GM10248 (cell line): ENCODE data around the gene TNFSF4.
A peak's percentile ranks its signal among the peaks of the same experiment; 100 is the strongest.

Experiments
- CTCF ChIA-PET: fragments of 300-600 bp; sonication (Branson Sonifier 250); formaldehyde crosslinking; extraction: SDS; loops from one replicate; lab custom pipeline; 2021; ENCODE audit warnings: antibody characterized with exemption; lab: Yijun Ruan, JAX
- POLR2A ChIA-PET: fragments of 350-650 bp; sonication (Branson Sonifier 250); formaldehyde crosslinking; extraction: SDS; loops from one replicate; lab custom pipeline; 2020; ENCODE audit warnings: antibody characterized with exemption; lab: Yijun Ruan, JAX
- DNase-seq: peaks from one replicate; pipeline ENCODE4 v3.0.0; 2012; ENCODE audit errors: extremely low spot score
- TF ChIP-seq, protein P1 (sequence below): IDR thresholded peaks from 2 replicates; pipeline ENCODE4 v1.5.1; 2012; ENCODE audit warnings: mild to moderate bottlenecking, low read depth; ENCODE audit errors: extremely low read depth, missing control alignments, control extremely low read depth

TNFSF4 gene

GRCh38 chr1:173206816-173207568 is at the start of gene TNFSF4:
Gene TNFSF4, minus strand, starts transcription at chr1:173207331. Its CDS starts 155 bp downstream, at chr1:173207176.
- no peak for DNase-seq
- CTCF ChIA-PET, result interaction anchor here (0.8 to 2.6 kb wide), 5 partner anchors 9 to 462 kb away, joined by 3 to 11 read pairs (median 4); no protein-coding TSS in a partner anchor
- POLR2A ChIA-PET, result no interaction called here
- TF ChIP-seq, protein P1, sequence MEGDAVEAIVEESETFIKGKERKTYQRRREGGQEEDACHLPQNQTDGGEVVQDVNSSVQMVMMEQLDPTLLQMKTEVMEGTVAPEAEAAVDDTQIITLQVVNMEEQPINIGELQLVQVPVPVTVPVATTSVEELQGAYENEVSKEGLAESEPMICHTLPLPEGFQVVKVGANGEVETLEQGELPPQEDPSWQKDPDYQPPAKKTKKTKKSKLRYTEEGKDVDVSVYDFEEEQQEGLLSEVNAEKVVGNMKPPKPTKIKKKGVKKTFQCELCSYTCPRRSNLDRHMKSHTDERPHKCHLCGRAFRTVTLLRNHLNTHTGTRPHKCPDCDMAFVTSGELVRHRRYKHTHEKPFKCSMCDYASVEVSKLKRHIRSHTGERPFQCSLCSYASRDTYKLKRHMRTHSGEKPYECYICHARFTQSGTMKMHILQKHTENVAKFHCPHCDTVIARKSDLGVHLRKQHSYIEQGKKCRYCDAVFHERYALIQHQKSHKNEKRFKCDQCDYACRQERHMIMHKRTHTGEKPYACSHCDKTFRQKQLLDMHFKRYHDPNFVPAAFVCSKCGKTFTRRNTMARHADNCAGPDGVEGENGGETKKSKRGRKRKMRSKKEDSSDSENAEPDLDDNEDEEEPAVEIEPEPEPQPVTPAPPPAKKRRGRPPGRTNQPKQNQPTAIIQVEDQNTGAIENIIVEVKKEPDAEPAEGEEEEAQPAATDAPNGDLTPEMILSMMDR, result no peak

DNA sequence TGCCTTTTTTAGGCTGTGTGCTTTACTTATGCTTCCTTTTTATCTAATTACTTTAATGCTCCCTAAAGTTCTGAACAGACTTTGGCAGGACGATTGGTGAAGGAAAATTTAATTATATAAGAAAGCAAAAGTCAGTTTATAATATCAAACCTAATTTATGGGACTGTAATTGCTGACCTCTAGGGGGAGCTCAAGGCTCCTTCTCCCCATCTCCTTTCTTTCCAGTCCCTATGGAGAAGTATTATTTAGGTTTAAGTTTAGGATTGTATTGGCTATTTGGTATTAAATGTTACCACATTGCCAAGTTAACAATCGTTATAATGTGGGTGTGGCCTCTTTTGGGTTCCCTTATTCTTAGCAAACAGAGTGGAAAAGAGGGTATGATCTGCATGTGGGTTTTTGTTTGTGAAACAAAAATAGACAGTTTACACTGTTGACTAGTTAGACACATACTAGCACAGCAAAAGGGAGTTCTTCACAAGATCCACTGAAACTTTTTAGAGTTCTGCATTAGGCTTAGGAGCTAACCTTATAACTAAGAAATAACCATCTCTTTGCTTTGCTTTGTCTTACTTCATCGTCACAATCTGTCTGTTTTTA is 48.2 kb upstream of the TNFSF4 start:
- CTCF ChIA-PET, result interaction anchor here (0.7 to 3.8 kb wide), 22 partner anchors 8 to 511 kb away, joined by 3 to 18 read pairs (median 4); no protein-coding TSS in a partner anchor
- POLR2A ChIA-PET, result no interaction called here
- peak; percentile 26 for DNase-seq
- TF ChIP-seq, protein P1, result peak; percentile 64

DNA sequence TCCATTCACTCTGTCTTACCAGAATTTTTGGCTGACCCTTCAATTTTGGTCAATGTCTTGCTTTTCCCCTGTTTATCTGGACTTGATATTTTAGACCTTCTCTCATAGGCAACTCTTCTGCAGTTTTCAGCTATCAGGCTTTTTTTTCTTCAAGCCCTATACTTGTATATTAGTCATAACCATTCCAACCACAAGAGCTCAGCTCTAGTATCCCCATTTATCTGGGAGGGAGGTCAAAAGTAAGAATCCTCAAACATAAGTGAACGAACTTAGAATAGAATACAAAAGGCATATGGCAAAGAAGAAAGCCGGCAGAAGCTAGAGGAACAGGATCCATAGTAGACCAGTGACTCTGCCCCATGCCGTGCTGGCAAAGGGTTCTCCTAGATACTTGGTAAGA is 45.9 kb upstream of the TNFSF4 start:
- ChIA-PET CTCF (interaction anchor here (1.1 to 1.3 kb wide), 5 partner anchors 8 to 508 kb away, joined by 3 to 4 read pairs (median 3); no protein-coding TSS in a partner anchor), POLR2A (no interaction called here)
- DNase-seq, result no peak
- TF ChIP-seq, protein P1, result no peak

- TF ChIP-seq, protein P1, result no peak
- ChIA-PET POLR2A (no interaction called here), CTCF (interaction anchor here (0.8 to 2.8 kb wide), 7 partner anchors 10 to 968 kb away, joined by 3 to 9 read pairs (median 4); no protein-coding TSS in a partner anchor)
- no peak for DNase-seq
Observed at GRCh38 chr1:173249349-173249748, 42.2 kb upstream of the TNFSF4 start.

DNA sequence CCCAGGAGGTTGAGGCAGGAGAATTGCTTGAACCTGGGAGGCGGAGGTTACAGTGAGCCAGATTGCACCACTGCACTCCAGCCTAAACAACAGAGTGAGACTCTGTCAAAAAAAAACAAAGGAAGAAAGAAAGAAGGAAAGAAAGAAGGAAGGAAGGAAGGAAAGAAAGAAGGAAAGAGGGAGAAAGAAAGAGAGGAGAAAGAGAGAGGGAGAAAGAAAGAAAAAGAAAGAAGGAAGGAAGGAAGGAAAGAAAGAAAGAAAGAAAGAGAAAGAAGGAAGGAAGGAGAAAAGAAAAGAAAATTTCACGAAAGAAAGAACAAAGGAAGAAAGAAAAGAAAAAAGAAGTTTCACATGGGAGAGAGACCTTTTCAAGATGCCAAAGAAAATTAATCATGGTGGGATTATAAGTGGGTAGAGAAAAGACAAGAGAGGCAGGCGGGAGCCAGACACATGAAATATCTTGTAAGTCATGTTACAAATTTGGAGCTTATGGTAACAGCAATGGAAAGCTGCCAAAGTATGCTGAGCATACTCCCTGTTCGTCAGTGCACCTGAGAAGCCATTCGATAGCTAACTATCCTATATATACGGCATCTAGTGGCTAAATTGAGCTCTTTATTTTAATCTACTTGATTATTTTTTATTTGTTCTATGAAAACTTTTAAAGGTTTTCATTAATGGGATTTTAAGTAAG is 41.3 kb upstream of the TNFSF4 start:
- POLR2A ChIA-PET, result no interaction called here
- CTCF ChIA-PET, result interaction anchor here (0.8 to 2.8 kb wide), 9 partner anchors 8 to 969 kb away, joined by 3 to 9 read pairs (median 4); no protein-coding TSS in a partner anchor
- TF ChIP-seq, protein P1, result no peak
- DNase-seq, result no peak

DNA sequence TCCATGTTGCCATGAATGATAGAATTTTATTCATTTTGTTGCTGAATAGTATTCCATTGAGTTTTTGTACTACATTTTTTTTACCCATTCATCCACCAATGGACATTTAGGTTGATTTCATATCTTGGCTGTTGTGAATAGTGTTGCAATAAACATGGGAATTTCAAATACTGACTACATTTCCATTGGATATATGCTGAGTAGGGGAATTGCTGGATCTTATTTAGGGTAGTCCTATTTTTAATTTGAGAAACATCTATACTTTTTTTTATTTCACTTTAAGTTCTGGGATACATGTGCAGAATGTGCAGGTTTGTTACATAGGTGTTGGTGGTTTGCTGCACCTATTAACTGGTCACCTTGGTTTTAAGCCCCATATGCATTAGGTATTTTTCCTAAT is 38.8 kb upstream of the TNFSF4 start:
- POLR2A ChIA-PET, result no interaction called here
- TF ChIP-seq, protein P1, result no peak
- CTCF ChIA-PET, result interaction anchor here (4.1 kb wide), 1 partner anchor 10 kb away, joined by 16 read pairs; no protein-coding TSS in a partner anchor
- no peak for DNase-seq
